ENCODE measurements around the gene HECTD1.
"Not testable (repeated sequence)": the region's sequence is repeated elsewhere in the genome, so short reads cannot be mapped to it uniquely, and the experiment has no call there.

HECTD1 gene

DNA sequence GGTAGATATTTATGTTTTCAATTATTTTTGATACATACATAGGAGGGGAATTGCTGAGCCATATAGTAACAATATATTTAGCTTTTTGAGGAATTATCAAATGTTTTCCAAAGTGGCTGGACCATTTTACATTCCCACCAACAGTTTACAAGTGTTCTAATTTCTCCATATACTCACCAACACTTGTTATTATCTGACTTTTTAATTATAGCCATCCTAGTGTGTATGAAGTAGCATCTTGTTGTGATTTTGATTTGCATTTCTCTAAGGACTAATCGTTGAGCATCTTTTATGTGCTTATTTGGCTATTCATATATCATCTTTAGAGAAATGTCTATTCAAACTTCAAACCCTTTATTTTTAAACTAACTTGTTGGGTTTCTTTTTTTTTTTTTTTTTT is 17.2 kb upstream of the HECTD1 start:
- DNase-seq = no peak

DNA sequence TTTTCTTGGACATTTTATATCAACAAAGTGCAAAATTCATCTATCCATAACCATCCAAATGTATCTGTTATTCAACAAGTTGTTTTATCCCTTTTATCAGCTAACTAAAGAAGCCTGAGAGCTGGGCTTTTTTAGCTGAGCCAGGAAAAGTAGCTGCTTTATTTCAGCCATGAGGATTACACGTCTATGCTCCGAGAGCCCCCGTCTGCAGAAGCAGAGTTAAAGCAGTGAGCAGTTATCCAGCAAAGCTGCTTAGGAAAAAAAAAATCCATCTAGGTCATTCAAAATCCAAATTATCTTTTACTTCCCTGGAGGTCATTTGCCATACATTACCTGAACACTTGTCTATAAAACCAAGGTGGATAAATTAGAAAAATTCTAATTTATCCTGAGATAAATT is 15.7 kb upstream of the HECTD1 start:
- no peak for DNase-seq

DNA sequence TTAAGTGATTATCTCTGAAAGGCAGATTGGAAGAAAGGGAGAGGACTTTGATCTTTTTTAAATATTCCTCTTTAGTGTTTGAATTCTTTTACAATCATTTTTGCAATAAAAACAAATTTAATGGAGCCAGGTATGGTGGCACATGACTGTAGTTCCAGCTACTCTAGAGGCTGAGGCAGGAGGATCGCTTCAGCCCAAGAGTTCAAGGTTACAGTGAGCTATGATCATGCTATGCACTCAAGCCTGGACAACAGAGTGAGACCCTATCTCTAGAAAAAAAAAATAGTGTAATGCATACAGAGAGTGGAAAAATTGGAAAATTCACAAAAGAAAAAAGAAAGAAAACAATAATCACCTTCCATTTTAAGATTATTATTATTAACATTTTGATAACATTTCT is 15.2 kb upstream of the HECTD1 start:
- no peak for DNase-seq

DNA sequence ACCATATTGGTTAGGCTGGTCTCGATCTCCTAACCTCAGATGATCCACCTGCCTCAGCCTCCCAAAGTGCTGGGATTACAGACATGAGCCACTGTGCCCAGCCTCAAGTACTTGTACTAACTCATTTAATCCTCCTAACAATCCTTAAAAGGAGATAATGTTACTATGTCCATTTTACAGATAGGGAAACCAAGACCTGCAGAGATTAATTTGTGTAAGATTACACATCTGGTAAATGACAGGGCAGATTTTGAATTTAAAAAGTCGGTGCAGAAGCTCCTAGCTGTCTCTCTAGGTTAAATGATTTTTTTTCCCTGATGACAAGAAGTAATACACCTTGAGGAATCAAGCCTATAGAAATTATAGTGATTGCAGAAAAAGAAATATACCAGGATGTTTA is 13.7 kb upstream of the HECTD1 start:
- no peak for DNase-seq

DNA sequence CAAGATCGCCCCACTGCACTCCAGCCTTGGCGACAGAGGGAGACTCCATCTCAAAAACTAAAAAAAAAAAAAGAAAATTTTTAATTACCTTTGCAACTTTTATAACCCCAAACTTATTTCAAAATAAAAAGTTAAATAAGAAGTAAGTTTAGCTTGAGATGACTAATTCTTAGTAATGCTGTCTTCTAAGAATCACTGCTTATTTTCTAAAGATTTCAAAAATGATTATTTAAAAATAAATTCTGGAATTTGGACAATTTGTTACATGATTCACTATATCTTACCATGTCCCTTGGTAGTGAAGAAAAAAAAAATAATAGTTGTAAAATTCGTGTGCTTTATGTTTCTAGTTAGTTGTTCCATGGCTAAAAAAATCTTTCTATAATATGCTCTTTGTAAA is 11.6 kb upstream of the HECTD1 start:
- DNase-seq = no peak

DNA sequence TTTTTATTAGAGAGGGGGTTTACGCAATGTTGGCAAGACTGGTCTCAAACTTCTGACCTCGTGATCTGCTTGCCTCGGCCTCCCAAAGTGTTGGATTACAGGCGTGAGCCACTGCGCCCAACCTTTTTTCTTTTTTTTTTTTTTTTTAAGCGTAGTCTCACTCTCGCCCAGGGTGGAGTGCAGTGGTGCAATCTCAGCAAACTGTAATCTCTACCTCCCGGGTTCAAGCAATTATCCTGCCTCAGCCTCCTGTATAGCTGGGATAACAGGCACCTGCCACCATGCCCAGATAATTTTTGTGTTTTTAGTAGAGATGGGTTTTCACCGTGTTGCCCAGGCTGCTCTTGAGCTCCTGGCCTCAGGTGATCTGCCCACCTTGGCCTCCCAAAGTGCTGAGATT is 8.8 kb upstream of the HECTD1 start:
- no peak for DNase-seq

DNA sequence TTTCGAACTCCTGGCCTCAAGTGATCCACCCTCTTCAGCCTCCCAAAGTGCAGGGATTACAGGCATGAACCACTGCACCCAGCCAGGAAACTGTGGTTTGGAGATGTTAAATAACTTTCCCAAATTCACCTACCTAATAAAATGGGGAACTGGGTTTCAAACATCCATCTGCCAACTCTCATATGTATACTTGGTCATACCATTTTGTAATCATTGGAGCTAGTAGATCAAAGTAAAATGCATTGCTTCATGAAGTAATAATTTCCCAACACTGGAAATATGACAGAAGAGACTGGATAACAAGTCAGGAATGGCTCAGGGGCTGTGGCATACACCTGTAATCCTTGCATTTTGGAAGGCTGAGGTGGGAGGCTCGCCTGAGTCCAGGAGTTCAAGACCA is 5.3 kb upstream of the HECTD1 start:
- no peak for DNase-seq

DNA sequence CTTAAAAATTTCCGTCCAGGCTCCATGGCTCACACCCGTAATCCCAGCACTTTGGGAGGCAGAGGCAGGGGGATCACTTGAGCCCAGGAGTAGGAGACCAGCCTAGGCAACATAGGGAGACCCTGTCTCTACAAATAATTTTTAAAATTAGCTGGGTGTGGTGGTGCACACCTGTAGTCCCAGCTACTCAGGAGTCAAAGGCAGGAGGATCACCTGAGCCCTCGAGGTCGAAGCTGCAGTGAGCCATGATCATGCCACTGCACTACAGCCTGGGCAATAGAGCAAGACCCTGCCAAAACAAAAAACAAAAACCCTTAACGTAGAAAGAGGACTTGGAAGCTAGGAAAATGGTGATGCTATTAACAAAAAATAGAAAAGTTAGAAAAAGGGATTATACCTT is 2.0 kb upstream of the HECTD1 start:
- no peak for DNase-seq

DNA sequence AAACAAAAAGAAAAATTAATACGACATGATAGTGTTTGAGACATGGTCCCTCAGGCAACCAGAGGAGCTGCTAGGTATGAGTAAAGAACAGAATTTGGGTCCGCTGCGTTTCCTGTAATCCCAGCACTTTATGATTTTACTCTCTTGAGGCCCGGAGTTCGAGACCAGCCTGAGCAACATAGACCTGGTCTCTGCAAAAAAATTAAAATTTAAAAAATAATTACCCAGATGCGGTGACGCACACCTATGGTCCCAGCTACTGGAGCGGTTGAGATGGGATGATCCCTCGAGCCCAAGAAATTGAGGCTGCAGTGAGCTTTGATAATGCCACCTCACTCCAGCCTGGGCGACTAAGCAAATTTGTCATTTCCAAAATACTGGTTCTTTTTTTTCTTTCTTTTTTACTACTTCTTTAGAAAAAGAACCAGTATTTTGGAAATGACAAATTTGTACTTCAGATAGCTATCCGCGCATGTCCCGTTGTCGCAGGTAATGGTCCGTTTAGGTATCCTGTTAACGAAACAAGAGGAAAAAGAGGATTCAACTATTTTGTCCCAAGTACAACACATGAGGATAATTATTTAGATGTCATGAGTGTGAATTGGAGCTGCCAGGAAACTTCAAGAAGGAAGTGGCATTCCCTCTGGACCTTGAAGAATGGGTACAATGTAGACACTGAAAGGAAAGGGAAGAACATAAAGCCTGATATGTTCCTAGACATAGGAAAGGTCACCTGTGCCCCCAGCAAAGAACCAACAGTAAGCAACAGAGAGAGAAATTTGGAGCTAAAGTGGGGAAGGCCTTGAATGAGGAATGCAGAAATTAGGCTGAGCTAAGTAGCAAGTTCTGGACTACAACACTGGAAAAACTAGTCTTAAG is 1.2 kb upstream of the HECTD1 start:
- peak; percentile 33 for DNase-seq

DNA sequence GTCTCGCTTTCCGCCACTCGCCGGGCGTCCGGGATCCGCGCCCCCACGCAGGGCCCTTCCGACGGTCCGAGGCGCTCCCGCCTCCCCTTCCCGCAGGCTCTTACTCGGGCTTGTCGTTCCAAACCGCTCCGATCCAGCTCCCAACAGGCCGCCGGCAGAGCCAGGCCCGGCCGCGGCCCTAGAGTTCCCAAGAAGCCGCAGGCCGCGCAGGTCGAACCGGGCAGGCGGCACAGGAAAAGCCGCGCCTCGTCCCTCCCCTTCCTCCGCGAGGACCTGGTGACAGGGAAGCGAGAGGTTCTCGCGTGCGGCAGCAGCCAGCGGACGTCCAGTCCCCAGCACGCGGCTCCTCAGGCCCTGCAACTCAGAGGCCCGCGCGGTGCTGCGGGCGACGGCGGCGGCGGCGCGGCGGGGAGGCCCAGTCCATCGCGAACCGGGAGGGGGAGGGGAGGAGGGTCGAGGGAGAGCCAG is 272 bp downstream of the HECTD1 start:
- no peak for DNase-seq

DNA sequence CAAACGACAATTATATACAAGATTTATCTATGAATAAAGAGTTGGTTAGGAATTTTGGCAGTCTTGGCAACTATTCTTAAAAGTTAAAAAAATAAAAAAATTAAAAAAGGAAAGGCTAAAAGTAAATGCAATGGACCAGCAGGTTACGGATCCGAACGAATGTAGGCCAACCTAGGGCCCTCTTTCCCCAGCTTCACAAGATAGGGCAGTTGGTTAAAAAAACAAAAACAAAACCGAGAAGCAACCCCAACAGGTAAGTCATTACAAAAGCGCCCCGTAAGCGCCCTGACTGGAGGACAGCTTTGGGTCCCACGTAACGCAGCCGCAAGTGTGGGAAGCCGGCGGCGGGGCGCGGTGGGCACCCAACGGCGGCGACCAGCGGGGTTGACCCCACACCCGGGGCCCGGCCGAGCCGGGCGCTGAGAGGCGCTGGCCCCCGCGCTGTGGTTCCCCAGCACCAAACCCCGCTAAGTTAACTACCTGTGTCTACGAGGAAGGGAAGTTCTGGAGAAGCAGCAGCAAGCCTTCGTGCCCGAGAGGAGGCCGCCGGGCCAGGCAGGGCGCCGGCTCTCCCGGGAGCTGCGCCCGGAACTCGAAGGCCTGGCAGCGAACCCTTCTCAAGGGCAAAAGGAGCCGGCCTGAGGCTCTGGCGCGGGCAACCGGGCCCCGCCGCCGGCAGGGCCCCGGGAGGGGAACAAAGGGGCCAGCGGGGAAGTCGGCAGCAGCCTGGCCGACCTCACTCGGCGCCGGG is 882 bp downstream of the HECTD1 start:
- DNase-seq = peak; percentile 69

DNA sequence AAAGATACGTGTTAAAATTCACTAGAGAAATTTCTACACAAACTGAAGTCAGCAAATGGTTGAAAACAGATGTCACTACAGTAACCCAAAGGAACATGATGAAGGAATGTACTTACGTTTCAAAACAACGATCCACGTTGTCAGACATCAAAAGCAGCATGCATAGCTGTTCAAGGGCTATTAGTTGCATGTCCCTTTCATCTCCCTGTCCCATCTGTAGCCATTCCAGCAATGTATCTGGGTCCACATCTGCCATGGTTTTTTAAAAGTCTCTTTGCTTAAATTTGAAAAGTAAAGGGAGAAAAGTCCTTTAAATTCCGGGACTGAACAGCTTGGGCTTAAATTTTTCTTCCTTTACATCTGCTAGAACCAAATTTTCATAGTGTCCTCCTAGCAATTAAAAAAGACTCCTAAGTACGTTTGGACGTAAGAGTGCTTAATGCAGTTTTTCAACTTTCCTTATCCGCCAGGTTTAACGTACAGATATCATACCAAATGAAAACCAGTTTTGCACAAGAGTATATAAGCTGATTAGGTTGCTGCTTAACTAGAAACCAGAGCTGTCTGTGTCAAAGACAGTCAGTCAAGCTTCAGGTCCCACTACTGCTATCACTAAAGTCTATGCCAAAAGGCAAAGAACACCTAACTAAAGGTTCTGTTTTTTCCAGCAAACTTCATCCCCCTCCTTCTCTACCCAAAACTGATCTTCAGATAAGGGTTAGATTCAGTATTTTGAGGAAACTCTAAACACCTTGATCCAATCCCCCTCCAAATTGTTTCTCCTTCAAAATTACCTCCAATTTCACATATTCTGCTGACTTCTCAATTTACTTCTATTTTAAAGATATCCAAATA is 1.7 kb downstream of the HECTD1 start:
- DNase-seq = no peak

DNA sequence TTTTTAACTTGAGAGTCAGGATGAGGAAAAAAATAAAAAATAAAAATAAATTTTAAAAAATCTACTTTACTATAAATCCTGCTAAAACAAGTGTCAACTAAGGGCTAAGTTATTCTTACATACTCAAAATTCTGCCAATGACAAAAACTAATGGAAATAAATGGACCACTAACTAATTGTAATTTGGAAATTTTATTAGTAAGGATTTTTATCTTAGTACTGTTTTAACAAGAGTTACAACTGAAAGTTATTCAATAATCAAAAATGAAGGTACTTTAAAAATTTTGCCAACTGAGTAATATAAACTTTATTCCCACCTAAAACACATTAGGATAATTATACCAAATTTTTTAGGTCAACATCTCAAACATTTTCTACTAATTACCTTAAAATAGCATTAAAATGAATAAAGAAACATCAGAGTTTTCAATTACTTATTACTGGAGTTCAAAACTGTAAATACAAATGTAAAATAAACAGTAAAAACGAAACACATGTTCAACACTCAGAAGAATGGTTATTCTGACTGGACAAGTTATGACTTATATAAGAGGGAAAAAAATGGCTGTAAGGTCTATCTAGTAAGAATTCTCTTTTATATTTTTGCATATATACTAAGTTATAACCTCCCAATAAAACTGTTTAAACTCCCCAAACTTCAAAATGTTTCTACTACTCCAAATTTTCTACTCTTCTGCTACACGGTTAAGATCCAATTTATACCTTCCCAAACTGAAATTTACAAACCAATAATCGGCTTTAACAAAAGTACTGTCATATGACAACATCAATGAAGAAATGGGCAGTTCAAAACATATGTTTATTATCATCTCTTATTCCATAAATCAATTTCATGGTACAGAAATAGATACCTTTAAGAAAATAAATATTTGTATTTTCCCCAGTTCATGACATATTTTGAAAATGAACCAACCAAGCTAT is 2.7 kb downstream of the HECTD1 start:
- no peak for DNase-seq

DNA sequence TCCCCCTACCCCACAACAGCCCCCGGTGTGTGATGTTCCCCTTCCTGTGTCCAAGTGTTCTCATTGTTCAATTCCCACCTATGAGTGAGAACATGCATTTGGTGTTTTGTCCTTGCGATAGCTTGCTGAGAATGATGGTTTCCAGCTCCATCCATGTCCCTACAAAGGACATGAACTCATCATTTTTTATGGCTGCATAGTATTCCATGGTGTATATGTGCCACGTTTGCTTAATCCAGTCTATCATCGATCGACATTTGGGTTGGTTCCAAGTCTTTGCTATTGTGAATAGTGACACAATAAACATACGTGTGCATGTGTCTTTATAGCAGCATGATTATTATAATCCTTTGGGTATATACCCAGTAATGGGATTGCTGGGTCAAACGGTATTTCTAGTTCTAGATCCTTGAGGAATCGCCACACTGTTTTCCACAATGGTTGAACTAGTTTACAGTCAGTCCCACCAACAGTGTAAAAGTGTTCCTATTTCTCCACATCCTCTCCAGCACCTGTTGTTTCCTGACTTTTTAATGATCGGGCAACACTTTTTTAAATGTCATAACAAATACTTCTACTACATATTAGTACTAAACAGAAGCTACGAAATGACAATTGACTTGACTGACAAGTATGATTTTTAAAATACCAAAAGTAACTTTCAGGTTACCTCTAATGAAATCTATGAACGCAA is 3.5 kb downstream of the HECTD1 start:
- DNase-seq = not testable (repeated sequence)

DNA sequence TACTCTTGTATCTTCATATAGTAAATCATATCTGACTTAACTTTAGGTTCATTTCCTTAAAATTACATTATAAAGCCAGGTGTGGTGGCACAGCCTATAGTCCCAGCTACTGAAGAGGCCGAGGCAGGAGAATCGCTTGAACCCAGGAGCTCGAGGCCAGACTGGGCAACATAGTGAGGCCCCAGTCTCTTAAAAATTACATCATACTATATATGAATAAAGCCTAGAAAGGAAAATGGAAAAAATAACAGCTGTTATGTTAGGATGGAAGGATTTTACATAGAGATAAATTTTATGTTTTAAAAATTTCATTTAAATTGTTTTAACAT is 4.2 kb downstream of the HECTD1 start:
- DNase-seq = no peak

DNA sequence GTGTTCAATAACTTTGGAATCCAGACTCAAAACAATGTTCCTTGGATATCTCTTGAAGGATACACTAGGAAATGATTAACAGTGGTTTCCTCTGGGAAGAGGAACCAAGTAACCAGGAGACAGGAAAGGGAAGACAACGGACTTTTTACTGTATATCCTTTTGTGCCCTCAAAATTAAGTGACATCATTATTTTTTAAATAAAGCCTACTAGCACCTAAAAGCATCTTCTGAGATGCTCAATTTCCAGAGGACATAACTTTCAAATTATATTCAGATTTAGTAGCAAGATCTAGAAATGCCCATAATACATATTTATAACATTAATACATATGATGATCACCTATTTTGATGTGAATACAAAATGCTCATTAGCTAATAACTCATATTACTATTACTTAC is 6.5 kb downstream of the HECTD1 start:
- DNase-seq = no peak

DNA sequence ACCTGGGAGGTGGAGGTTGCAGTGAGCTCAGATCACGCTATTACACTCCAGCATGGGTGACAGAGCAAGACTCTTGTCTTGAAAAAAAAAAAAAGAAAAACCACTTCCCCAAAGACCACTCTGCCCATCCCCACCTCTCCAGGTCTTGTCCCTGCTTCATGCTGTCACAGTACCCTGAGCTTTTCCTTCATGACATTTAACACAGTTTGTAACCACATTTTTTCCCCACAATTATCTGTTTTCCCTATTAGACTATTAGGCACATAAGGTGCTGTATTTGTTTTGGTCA is 6.9 kb downstream of the HECTD1 start:
- no peak for DNase-seq

DNA sequence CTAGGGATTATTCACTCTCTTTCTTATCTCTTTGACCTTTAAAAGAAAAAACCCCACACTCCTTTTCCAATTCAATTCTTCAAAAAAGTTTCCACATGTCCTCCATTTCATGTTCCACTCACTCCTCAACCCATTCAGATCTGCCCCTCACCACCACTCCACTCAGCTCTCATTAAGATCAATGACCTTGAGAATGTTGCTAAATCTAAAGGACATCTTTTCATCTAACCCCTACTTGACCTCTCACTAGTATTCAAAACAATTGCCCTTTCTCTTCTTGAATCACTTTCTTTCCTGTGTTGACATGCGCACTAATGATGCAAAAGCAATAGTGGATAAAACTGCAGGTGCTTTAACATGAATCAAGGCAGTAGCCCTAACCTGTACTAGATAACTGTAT is 9.9 kb downstream of the HECTD1 start:
- DNase-seq = no peak

DNA sequence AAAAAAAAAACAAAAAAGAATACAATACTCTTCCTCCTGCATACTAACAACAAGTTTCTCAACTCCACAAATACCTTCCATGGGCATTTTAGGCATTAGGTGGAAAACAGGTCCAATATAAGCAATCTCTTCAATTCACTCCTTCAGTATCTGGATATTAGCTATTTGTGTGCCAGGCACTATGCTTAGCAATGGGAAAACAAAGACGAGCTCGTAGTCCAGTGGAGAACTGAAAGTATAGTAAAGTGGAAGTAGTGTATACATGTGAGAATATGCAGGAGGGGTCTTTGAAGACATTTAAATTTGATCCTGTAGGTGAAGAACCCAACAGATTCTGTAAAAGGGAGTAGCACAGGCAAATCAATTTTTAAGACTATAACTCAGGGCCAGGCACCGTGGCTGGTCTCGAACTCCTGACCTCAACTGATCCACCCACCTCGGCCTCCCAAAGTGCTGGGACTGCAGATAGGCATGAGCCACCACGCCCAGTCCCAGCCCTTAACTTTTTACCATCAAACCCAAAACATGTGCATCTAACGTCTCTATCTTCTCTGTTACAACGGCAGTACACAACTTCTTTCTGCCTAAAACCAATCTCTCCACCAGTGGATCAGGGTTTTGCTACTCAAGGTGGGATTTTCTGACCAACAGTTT is 10.6 kb downstream of the HECTD1 start:
- no peak for DNase-seq

DNA sequence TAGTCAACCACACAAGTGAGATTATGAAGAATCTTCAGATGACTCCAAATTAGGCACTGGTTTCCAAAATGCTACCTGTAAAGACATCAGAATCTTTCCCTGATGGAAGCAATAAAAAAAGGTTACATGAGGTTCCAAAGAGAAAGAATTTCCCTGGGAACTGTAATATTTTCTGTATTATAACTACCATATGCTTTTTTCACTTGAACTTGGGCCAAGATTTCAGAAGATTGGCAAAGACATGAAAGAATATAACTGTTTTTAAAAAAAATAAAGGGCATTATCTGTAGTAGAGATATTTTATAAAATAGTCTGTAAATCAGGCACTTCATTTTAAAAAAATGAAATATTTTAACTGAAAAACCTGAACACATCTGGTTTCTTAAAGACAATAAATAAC is 12.9 kb downstream of the HECTD1 start:
- no peak for DNase-seq

DNA sequence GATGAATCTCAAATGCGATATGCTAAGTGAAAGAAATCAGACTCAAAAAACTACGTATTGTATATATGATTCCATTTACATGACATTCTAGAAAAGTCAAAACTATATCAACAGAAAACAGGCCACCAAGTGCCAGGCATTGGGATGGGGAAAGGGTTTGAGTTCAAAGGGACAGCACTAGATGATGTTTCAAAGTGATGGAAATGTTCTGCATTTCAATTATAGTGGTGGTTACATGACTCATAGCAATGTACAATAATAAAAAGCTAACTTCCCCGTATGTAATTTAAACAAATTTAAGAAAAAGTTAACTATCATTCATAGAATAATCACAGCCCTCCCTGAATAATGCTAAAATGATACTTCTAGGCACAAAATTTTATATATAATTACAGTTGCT is 13.5 kb downstream of the HECTD1 start:
- no peak for DNase-seq

Data from activated CD4-positive, CD25-positive, alpha-beta regulatory T cell treated with anti-CD3 and anti-CD28 coated beads, Interleukin-2, amount 50 U/mL, for 72 hours (primary cell).